PC-3 (cell line): ENCODE results near the gene MSI2. TPM values are rescaled to one million over a fixed set of nuclear protein-coding genes. Genes with fewer than 3 reads are reported as not detected.

Experiments used
- ATAC-seq: fragments of 200-7000 bp; cut with Tn5 transposase; 2 replicates; pipeline ENCODE4 v1.9.1; 2020; ENCODE audit warnings: mild to moderate bottlenecking, moderate library complexity
- BruUV-seq: library from RNA; stranded (reverse); fragments of 400-500 nt; replicated peaks from 2 replicates; lab custom pipeline; 2021; lab: Mats Ljungman, UMichigan
- CTCF ChIA-PET: fragments of 300-600 bp; sonication (Branson Sonifier 250); formaldehyde crosslinking; loops from one replicate; lab custom pipeline; 2022; ENCODE audit warnings: antibody characterized with exemption; lab: Charles Lee
- POLR2A ChIA-PET: fragments of 300-600 bp; sonication (Branson Sonifier 250); formaldehyde crosslinking; loops from one replicate; lab custom pipeline; 2022; ENCODE audit warnings: antibody characterized with exemption; ENCODE audit not compliant: unreplicated experiment; lab: Charles Lee
- DNase-seq: peaks from one replicate; pipeline ENCODE4 v3.0.0-alpha.2; 2015
- H2AFZ ChIP-seq: fragments of 300-600 bp; sonication (generic); 2 replicates; pipeline ENCODE4 v1.6.0; 2016; ENCODE audit warnings: antibody characterized with exemption, low read length
- H3F3A ChIP-seq: fragments of 300-600 bp; sonication (generic); one replicate; pipeline ENCODE4 v1.6.0; 2017; ENCODE audit warnings: antibody characterized with exemption, low read length, control low read depth, mild to moderate bottlenecking; ENCODE audit not compliant: unreplicated experiment
- H3K27ac ChIP-seq: fragments of 300-600 bp; sonication (generic); 2 replicates; pipeline ENCODE4 v1.5.1; 2016; ENCODE audit warnings: mild to moderate bottlenecking, low read length
- H3K27me3 ChIP-seq: fragments of 300-600 bp; sonication (generic); 2 replicates; pipeline ENCODE4 v1.6.1; 2016; ENCODE audit warnings: low read length, mixed read lengths
- H3K36me3 ChIP-seq: fragments of 300-600 bp; sonication (generic); 2 replicates; pipeline ENCODE4 v1.6.1; 2016; ENCODE audit warnings: low read depth, mixed run types, low read length, mixed read lengths
- H3K4me1 ChIP-seq: fragments of 300-600 bp; sonication (generic); 2 replicates; pipeline ENCODE4 v1.5.1; 2016; ENCODE audit warnings: low read length; ENCODE audit not compliant: insufficient read depth
- H3K4me2 ChIP-seq: fragments of 300-600 bp; sonication (generic); 2 replicates; pipeline ENCODE4 v1.6.0; 2016; ENCODE audit warnings: low read length
- H3K4me3 ChIP-seq: fragments of 300-600 bp; sonication (generic); 2 replicates; pipeline ENCODE4 v1.5.1; 2016; ENCODE audit warnings: mild to moderate bottlenecking, low read length, mixed read lengths
- H3K79me2 ChIP-seq: fragments of 300-600 bp; sonication (generic); 2 replicates; pipeline ENCODE4 v1.6.1; 2017; ENCODE audit warnings: low read length, mixed read lengths
- H3K9ac ChIP-seq: fragments of 300-600 bp; sonication (generic); 2 replicates; pipeline ENCODE4 v1.6.0; 2016; ENCODE audit warnings: mild to moderate bottlenecking, low read length
- H3K9me2 ChIP-seq: fragments of 300-600 bp; sonication (generic); replicated peaks from 2 replicates; pipeline ENCODE4 v1.6.1; 2016; ENCODE audit warnings: mixed run types, low read length, mixed read lengths
- H3K9me3 ChIP-seq: fragments of 300-600 bp; sonication (generic); 2 replicates; pipeline ENCODE4 v1.6.1; 2016; ENCODE audit warnings: low read length, mixed read lengths
- H4K20me1 ChIP-seq: fragments of 300-600 bp; sonication (generic); 2 replicates; pipeline ENCODE4 v1.6.1; 2016; ENCODE audit warnings: low read length, mixed read lengths
- CTCF ChIP-seq: fragments of 300-600 bp; sonication (generic); conservative IDR thresholded peaks from 2 replicates; pipeline ENCODE4 v1.5.1; 2017; ENCODE audit warnings: antibody characterized with exemption, low read depth, mild to moderate bottlenecking, low read length
- EZH2 ChIP-seq: fragments of 300-600 bp; sonication (generic); IDR thresholded peaks from one replicate; pipeline ENCODE4 v1.6.1; 2017; ENCODE audit warnings: antibody characterized with exemption, mild to moderate bottlenecking, low read length; ENCODE audit not compliant: unreplicated experiment
- EZH2phosphoT487 ChIP-seq: fragments of 300-600 bp; sonication (generic); IDR thresholded peaks from 2 replicates; pipeline ENCODE4 v1.6.1; 2018; ENCODE audit warnings: mild to moderate bottlenecking, antibody characterized with exemption, low read length, borderline replicate concordance
- intact Hi-C: fragments of 100-400 bp; cut with micrococcal nuclease; formaldehyde crosslinking; loops from 2 replicates; pipeline ENCODE4 v1.9.0; 2023
- total RNA-seq: library from RNA; depleted of rRNA; stranded (reverse); fragments of >200 nt; gene quantifications from 2 replicates; pipeline ENCODE4 v1.2.3, GENCODE V29; 2014

The MSI2 gene
- total RNA-seq, 1 experiment from 2014 or later: 54.7 TPM

- DNase-seq (no peak), ATAC-seq (no peak)
- ChIA-PET CTCF (no interaction called here), POLR2A (no interaction called here)
- Histone ChIP-seq H3K27me3 (no peaks in the 10 kb centered on the region), H3K27ac (no peak overlapping the region), H3K9me2 (no peaks in the 10 kb centered on the region), H3F3A (no peaks in the 10 kb centered on the region), H2AFZ (no peak overlapping the region), H4K20me1 (no peaks in the 10 kb centered on the region), H3K4me2 (no peak overlapping the region), H3K79me2 (no peaks in the 10 kb centered on the region), H3K4me1 (no peaks in the 10 kb centered on the region), H3K36me3 (no peaks in the 10 kb centered on the region), H3K4me3 (no peak overlapping the region), H3K9me3 (no peaks in the 10 kb centered on the region), H3K9ac (no peak overlapping the region)
- TF ChIP-seq EZH2phosphoT487 (no peak), EZH2 (no peak), CTCF (no peak)
- intact Hi-C loops: no loop called here
- no TSS peak for BruUV-seq
Observed at GRCh38 chr17:57490111-57490845, 234.0 kb downstream of the MSI2 start.

GRCh38 chr17:57490890-57491289 lies 234.6 kb downstream of the MSI2 start:
- BruUV-seq: no TSS peak
- intact Hi-C loops: no loop called here
- no peaks in the 10 kb centered on the region for H3K9me2 ChIP-seq
- no peaks in the 10 kb centered on the region for H3F3A ChIP-seq
- ATAC-seq: no peak
- no peaks in the 10 kb centered on the region for H3K4me1 ChIP-seq
- no peak overlapping the region for H3K4me3 ChIP-seq
- no peak overlapping the region for H3K27ac ChIP-seq
- H3K27me3 ChIP-seq: no peaks in the 10 kb centered on the region
- CTCF ChIA-PET: no interaction called here
- H2AFZ ChIP-seq: no peak overlapping the region
- H3K79me2 ChIP-seq: no peaks in the 10 kb centered on the region
- no peaks in the 10 kb centered on the region for H4K20me1 ChIP-seq
- DNase-seq: no peak
- POLR2A ChIA-PET: no interaction called here
- no peak overlapping the region for H3K9ac ChIP-seq
- H3K4me2 ChIP-seq: no peak overlapping the region
- TF ChIP-seq EZH2phosphoT487 (no peak), EZH2 (no peak), CTCF (no peak)
- no peaks in the 10 kb centered on the region for H3K36me3 ChIP-seq
- no peaks in the 10 kb centered on the region for H3K9me3 ChIP-seq

- Histone ChIP-seq H3F3A (no peaks in the 10 kb centered on the region), H4K20me1 (no peaks in the 10 kb centered on the region), H3K79me2 (no peaks in the 10 kb centered on the region), H3K36me3 (no peaks in the 10 kb centered on the region), H3K4me3 (no peak overlapping the region), H3K27ac (no peak overlapping the region), H3K4me2 (no peak overlapping the region), H3K9me2 (no peaks in the 10 kb centered on the region), H2AFZ (no peak overlapping the region), H3K27me3 (no peaks in the 10 kb centered on the region), H3K9me3 (no peaks in the 10 kb centered on the region), H3K4me1 (no peaks in the 10 kb centered on the region), H3K9ac (no peak overlapping the region)
- DNase-seq (no peak), ATAC-seq (no peak)
- POLR2A ChIA-PET: no interaction called here
- CTCF ChIA-PET: no interaction called here
- intact Hi-C loops: no loop called here
- TF ChIP-seq CTCF: no peak
- TF ChIP-seq EZH2: no peak
- TF ChIP-seq EZH2phosphoT487: no peak
- BruUV-seq: no TSS peak
Observed at GRCh38 chr17:57493171-57493570, 236.8 kb downstream of the MSI2 start.
